ENCODE measurements around the gene TRPV2.

DNA sequence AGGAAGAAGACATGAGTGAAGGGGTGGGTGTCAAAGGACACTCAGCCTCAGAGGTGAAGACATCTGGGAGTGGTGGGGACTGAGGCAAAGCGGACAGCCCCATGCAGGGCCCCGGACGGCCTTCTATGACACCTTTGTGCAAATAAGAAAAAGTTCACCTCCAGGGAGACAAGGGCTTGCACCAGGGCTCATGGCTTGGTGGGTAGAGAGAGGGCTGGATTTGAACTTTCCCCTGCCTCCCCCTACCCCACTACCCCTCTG lies 46.2 kb downstream of the TRPV2 start:
- TF ChIP-seq, protein P1, sequence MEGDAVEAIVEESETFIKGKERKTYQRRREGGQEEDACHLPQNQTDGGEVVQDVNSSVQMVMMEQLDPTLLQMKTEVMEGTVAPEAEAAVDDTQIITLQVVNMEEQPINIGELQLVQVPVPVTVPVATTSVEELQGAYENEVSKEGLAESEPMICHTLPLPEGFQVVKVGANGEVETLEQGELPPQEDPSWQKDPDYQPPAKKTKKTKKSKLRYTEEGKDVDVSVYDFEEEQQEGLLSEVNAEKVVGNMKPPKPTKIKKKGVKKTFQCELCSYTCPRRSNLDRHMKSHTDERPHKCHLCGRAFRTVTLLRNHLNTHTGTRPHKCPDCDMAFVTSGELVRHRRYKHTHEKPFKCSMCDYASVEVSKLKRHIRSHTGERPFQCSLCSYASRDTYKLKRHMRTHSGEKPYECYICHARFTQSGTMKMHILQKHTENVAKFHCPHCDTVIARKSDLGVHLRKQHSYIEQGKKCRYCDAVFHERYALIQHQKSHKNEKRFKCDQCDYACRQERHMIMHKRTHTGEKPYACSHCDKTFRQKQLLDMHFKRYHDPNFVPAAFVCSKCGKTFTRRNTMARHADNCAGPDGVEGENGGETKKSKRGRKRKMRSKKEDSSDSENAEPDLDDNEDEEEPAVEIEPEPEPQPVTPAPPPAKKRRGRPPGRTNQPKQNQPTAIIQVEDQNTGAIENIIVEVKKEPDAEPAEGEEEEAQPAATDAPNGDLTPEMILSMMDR (conservative IDR thresholded peaks at IDR 0.05; ENCODE audit: low read length) = no peak
- TF ChIP-seq EZH2phosphoT487 (IDR thresholded peaks at IDR 0.05; ENCODE audit: borderline replicate concordance, low read depth, low read length) = no peak

All from OCI-LY7 (cell line).